Measurements from ENCODE around the gene NOTCH2.

NOTCH2 gene

GRCh38 chr1:119873135-119874015, 196.1 kb downstream of the NOTCH2 start:
- H3K4me2 ChIP-seq: no peak overlapping the region
- no peak overlapping the region for H3K4me3 ChIP-seq
- 0 out of 22 replicates have a peak, but pooled peaks cover 0 to 3% (median 0%) of the 10 kb centered on the region in 11 experiments for H3K9me3 ChIP-seq (replicated peaks in 1 of 11)
- peaks cover 0 to 13% (median 9%) of the 10 kb centered on the region in 10 experiments; a peak in 15 of 20 replicates for H3K4me1 ChIP-seq
- no peak overlapping the region for H3K27ac ChIP-seq
- no peak overlapping the region for H3K9ac ChIP-seq
- no peak for TF ChIP-seq Cebpa-rat (IDR thresholded peaks at IDR 0.05)
- H4K20me1 ChIP-seq: no peaks in the 10 kb centered on the region
- H3K27me3 ChIP-seq: no peaks in the 10 kb centered on the region
- no peaks in the 10 kb centered on the region for H3K36me3 ChIP-seq

GRCh38 chr1:119871881-119872280, 197.6 kb downstream of the NOTCH2 start:
- H3K36me3 ChIP-seq: no peaks in the 10 kb centered on the region
- no peak overlapping the region for H3K4me2 ChIP-seq
- no peak overlapping the region for H3K4me3 ChIP-seq
- H4K20me1 ChIP-seq: no peaks in the 10 kb centered on the region
- H3K27ac ChIP-seq: no peak overlapping the region
- H3K9ac ChIP-seq: no peak overlapping the region
- peaks cover 0 to 13% (median 9%) of the 10 kb centered on the region in 10 experiments; a peak in 15 of 20 replicates for H3K4me1 ChIP-seq
- TF ChIP-seq Cebpa-rat (IDR thresholded peaks at IDR 0.05): no peak
- H3K27me3 ChIP-seq: no peaks in the 10 kb centered on the region
- 0 out of 22 replicates have a peak, but pooled peaks cover 0 to 3% (median 0%) of the 10 kb centered on the region in 11 experiments for H3K9me3 ChIP-seq (replicated peaks in 1 of 11)

GRCh38 chr1:119870917-119871596, 198.4 kb downstream of the NOTCH2 start:
- Histone ChIP-seq H3K9ac (no peak overlapping the region), H3K4me3 (no peak overlapping the region), H3K36me3 (no peaks in the 10 kb centered on the region), H3K27ac (no peak overlapping the region), H3K4me1 (peaks cover 0 to 13% (median 9%) of the 10 kb centered on the region in 10 experiments; a peak in 15 of 20 replicates), H4K20me1 (no peaks in the 10 kb centered on the region), H3K9me3 (replicated peaks in 1 of 11) (0 out of 22 replicates have a peak, but pooled peaks cover 0 to 3% (median 0%) of the 10 kb centered on the region in 11 experiments), H3K27me3 (no peaks in the 10 kb centered on the region), H3K4me2 (peak overlapping the region in 7 of 11 experiments; percentile 14 to 60 (median 26); a peak in 9 of 22 replicates)
- TF ChIP-seq Cebpa-rat (IDR thresholded peaks at IDR 0.05): no peak

DNA sequence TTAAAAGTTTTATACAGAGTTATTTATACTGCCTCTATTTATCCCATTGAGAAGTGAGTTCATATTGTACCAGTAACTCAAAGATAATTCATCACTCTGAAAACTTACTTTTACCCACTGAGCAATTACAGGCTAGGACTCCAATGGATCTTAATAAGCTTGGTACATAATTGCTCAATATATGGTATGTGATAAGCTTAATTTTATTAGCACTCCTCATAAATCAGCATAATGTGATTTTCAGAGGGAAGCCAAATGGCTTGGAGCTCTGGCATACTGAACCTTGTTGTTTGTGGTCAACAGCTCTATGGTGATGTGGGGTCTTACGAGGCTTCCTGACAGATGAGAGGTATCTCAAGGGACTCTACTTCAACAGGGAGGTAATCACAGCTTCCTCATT, 199.5 kb downstream of the NOTCH2 start:
- H3K4me3 ChIP-seq: no peak overlapping the region
- no peak overlapping the region for H3K9ac ChIP-seq
- no peak overlapping the region for H3K27ac ChIP-seq
- no peaks in the 10 kb centered on the region for H3K27me3 ChIP-seq
- no peak for TF ChIP-seq Cebpa-rat (IDR thresholded peaks at IDR 0.05)
- peaks cover 0 to 13% (median 9%) of the 10 kb centered on the region in 10 experiments; a peak in 15 of 20 replicates for H3K4me1 ChIP-seq
- no peaks in the 10 kb centered on the region for H3K36me3 ChIP-seq
- H3K9me3 ChIP-seq (replicated peaks in 1 of 11): 0 out of 22 replicates have a peak, but pooled peaks cover 0 to 1% (median 0%) of the 10 kb centered on the region in 11 experiments
- peak overlapping the region in 8 of 11 experiments; percentile 14 to 60 (median 26); a peak in 14 of 22 replicates for H3K4me2 ChIP-seq
- no peaks in the 10 kb centered on the region for H4K20me1 ChIP-seq

- Histone ChIP-seq H3K27me3 (no peaks in the 10 kb centered on the region), H3K9me3 (replicated peaks in 1 of 11) (no peaks in the 10 kb centered on the region), H4K20me1 (no peaks in the 10 kb centered on the region), H3K4me2 (no peak overlapping the region), H3K4me3 (no peak overlapping the region), H3K4me1 (peaks cover 0 to 13% (median 9%) of the 10 kb centered on the region in 10 experiments; a peak in 15 of 20 replicates), H3K27ac (no peak overlapping the region), H3K9ac (no peak overlapping the region), H3K36me3 (no peaks in the 10 kb centered on the region)
- no peak for TF ChIP-seq Cebpa-rat (IDR thresholded peaks at IDR 0.05)
Measured at GRCh38 chr1:119868176-119868575, 201.3 kb downstream of the NOTCH2 start.

- no peak for TF ChIP-seq Cebpa-rat (IDR thresholded peaks at IDR 0.05)
- Histone ChIP-seq H3K4me1 (peaks cover 0 to 19% (median 17%) of the 10 kb centered on the region in 10 experiments; a peak in 17 of 20 replicates), H3K9me3 (replicated peaks in 1 of 11) (no peaks in the 10 kb centered on the region)
Measured at GRCh38 chr1:119866451-119866850, 203.0 kb downstream of the NOTCH2 start.

DNA sequence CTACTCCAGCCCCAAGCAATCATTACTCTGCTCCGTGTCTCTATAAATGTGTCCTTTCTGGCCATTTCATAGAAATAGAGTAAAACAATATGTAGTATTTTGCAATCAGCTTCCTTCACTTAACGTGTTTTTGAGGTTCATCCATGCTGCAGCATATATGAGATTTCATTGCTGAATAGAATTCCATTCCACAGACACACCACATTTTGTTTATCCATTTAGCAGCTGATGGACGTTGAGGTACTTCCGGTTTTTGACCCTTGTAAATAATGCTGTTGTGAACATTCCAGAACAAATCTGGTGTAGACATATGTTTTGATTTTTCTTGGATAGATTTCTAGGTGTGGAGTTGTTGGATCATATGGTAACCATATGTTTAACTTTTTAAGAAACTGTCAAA, 203.8 kb downstream of the NOTCH2 start:
- TF ChIP-seq Cebpa-rat (IDR thresholded peaks at IDR 0.05): no peak
- H3K4me1 ChIP-seq: peaks cover 8 to 25% (median 21%) of the 10 kb centered on the region in 10 experiments; a peak in 18 of 20 replicates

More at GRCh38 chr1:119866451-119866850, 203.0 kb downstream of the NOTCH2 start:
- Histone ChIP-seq H4K20me1 (no peaks in the 10 kb centered on the region), H3K9ac (no peak overlapping the region), H3K27ac (no peak overlapping the region), H3K36me3 (no peaks in the 10 kb centered on the region), H3K4me3 (no peak overlapping the region), H3K27me3 (no peaks in the 10 kb centered on the region), H3K4me2 (no peak overlapping the region)

GRCh38 chr1:119862276-119862675, 207.2 kb downstream of the NOTCH2 start:
- peak overlapping the region in 8 of 11 experiments; percentile 71 to 91 (median 86); a peak in 8 of 22 replicates for H3K4me2 ChIP-seq
- no peaks in the 10 kb centered on the region for H3K9me3 ChIP-seq (replicated peaks in 1 of 11)
- peak overlapping the region in 1 of 11 experiments; percentile 92; a peak in 1 of 22 replicates for H3K27ac ChIP-seq
- H3K9ac ChIP-seq: no peak overlapping the region
- no peaks in the 10 kb centered on the region for H3K36me3 ChIP-seq
- peaks cover 36 to 49% (median 45%) of the 10 kb centered on the region in 10 experiments for H3K4me1 ChIP-seq
- TF ChIP-seq Cebpa-rat (IDR thresholded peaks at IDR 0.05): no peak
- no peaks in the 10 kb centered on the region for H4K20me1 ChIP-seq
- H3K4me3 ChIP-seq: no peak overlapping the region
- no peaks in the 10 kb centered on the region for H3K27me3 ChIP-seq

More for the DNA sequence above, 203.8 kb downstream of the NOTCH2 start:
- no peaks in the 10 kb centered on the region for H3K36me3 ChIP-seq
- no peaks in the 10 kb centered on the region for H3K27me3 ChIP-seq
- no peak overlapping the region for H3K4me3 ChIP-seq
- no peak overlapping the region for H3K27ac ChIP-seq
- no peaks in the 10 kb centered on the region for H4K20me1 ChIP-seq
- H3K9me3 ChIP-seq (replicated peaks in 1 of 11): no peaks in the 10 kb centered on the region
- H3K4me2 ChIP-seq: no peak overlapping the region
- no peak overlapping the region for H3K9ac ChIP-seq
